CD4-positive, alpha-beta T cell (primary cell): ENCODE data around the gene DAPK2. TPM values are rescaled to one million over a fixed set of nuclear protein-coding genes. Genes with fewer than 3 reads are reported as not detected.

Experiments used
- ATAC-seq: fragments of 200-7000 bp; cut with Tn5 transposase; one replicate; pipeline ENCODE4 v1.10.0; 2022; ENCODE audit warnings: mild to moderate bottlenecking; ENCODE audit not compliant: poor library complexity
- CTCF ChIA-PET: fragments of 350-600 bp; sonication (Branson Sonifier 250); formaldehyde crosslinking; loops from one replicate; lab custom pipeline; 2021; ENCODE audit warnings: antibody characterized with exemption, inconsistent platforms; lab: Charles Lee
- POLR2A ChIA-PET: fragments of 350-600 bp; sonication (Branson Sonifier 250); formaldehyde crosslinking; loops from one replicate; lab custom pipeline; 2021; ENCODE audit warnings: antibody characterized with exemption, inconsistent platforms; lab: Charles Lee
- DNase-seq, 14 experiments: peaks; one replicate each; pipeline ENCODE4 v3.0.0-alpha.2; 2013 to 2020; ENCODE audit warnings: mixed read lengths in 2 of 14
- H3K27ac ChIP-seq, 2 donors: one replicate each; pipeline versions ENCODE4 v1.5.1 to v1.7.0; 2013; ENCODE audit warnings: low read length in 2 of 2, low read depth in 1 of 2, mild to moderate bottlenecking in 1 of 2
- H3K27me3 ChIP-seq, 2 experiments: 1 replicate in 1 of 2; 2 replicates in 1 of 2; pipeline versions ENCODE4 v1.6.1 to v1.7.0; 2013; ENCODE audit warnings: low read length in 2 of 2, control low read depth in 1 of 2, mild to moderate bottlenecking in 1 of 2, moderate library complexity in 1 of 2; ENCODE audit not compliant: insufficient read depth in 2 of 2, control insufficient read depth in 1 of 2
- H3K36me3 ChIP-seq: one replicate; pipeline ENCODE4 v1.6.1; 2013; ENCODE audit warnings: low read length, control low read depth; ENCODE audit not compliant: insufficient read depth
- H3K4me1 ChIP-seq: one replicate; pipeline ENCODE4 v1.6.1; 2013; ENCODE audit warnings: low read length, control low read depth; ENCODE audit not compliant: insufficient read depth
- H3K4me3 ChIP-seq: one replicate; pipeline ENCODE4 v1.5.1; 2013; ENCODE audit warnings: mild to moderate bottlenecking, low read length, moderate library complexity
- H3K9me3 ChIP-seq, 2 experiments: 1 replicate in 1 of 2; 2 replicates in 1 of 2; pipeline versions ENCODE4 v1.6.1 to v1.7.0; 2013; ENCODE audit warnings: low read length in 2 of 2, mild to moderate bottlenecking in 2 of 2, control low read depth in 1 of 2, moderate library complexity in 1 of 2; ENCODE audit not compliant: control insufficient read depth in 1 of 2, insufficient read depth in 1 of 2
- H3K27ac Mint-ChIP-seq: one replicate; pipeline ENCODE4 v1.8.0; 2020; ENCODE audit warnings: mixed read lengths
- H3K27me3 Mint-ChIP-seq: one replicate; pipeline ENCODE4 v1.8.0; 2021; ENCODE audit warnings: mixed read lengths
- H3K36me3 Mint-ChIP-seq: one replicate; pipeline ENCODE4 v1.8.0; 2021; ENCODE audit warnings: low read depth, mixed read lengths
- H3K4me1 Mint-ChIP-seq: one replicate; pipeline ENCODE4 v1.8.0; 2021; ENCODE audit warnings: low read depth, mixed read lengths
- H3K4me3 Mint-ChIP-seq: one replicate; pipeline ENCODE4 v1.8.0; 2020; ENCODE audit warnings: mild to moderate bottlenecking, mixed read lengths
- H3K9me3 Mint-ChIP-seq: one replicate; pipeline ENCODE4 v1.8.0; 2020; ENCODE audit warnings: mixed read lengths
- CTCF ChIP-seq: fragments of 200-600 bp; IDR thresholded peaks from one replicate; pipeline ENCODE4 v1.8.0; 2022; ENCODE audit warnings: antibody characterized with exemption, mild to moderate bottlenecking
- intact Hi-C, 2 experiments: fragments of 100-400 bp; cut with DNase I in 1 of 2; cut with micrococcal nuclease in 1 of 2; formaldehyde crosslinking; loops; one replicate each; pipeline versions ENCODE4 v1.15.1 to v1.9.0; 2023 to 2025; cut with DNase I, micrococcal nuclease
- total RNA-seq, 174 experiments: library from RNA in 2 of 174; stranded (reverse) in 2 of 174; gene quantifications; one replicate each; pipeline ENCODE4 v1.2.3 and lab custom pipeline; 2021 to 2026

Gene DAPK2
- total RNA-seq, 2 experiments from 2014 or later: 1.3 to 1.6 TPM

- no peak for ATAC-seq
Observed at GRCh38 chr15:63874616-63875015, 171.7 kb downstream of the DAPK2 start.

DNA sequence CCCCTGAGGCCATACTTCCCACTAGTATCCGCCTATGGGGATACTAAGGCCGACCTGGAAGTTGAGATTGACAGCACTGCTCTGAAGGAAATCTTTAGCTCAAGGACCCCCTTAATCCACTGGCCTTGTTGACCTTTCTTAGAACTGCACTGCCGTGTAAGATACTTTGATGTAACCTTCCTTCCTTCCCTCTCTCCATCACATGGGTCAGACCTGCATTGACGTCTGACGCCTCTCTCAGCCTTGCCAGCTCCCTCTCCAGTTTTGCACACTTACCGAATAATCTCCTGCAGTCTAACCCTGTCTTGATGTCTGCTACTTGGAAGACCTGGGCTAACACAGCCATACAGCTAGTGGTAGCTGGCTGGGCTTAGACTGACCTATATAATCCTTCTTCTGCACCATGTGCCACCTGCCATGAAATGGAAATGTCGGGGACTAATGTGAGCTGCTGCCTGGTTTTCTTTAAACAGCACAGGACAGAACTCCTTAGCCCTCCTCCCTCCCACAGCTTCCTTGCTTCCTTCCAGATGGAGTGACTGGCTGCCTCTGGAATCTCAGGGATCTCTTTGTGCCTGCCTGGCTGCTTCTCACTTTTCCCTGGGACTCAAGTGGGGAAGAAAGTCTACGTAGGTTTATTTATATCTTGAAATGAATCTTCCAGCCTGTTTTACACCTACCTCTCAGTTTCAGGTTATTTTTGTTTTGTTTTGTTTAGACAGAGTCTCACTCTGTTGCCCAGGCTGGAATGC is 173.3 kb downstream of the DAPK2 start:
- no peak overlapping the region for H3K27ac ChIP-seq
- Mint-ChIP-seq H3K4me3 (no peak overlapping the region), H3K9me3 (no peaks in the 10 kb centered on the region), H3K4me1 (peaks cover 12% of the 10 kb centered on the region), H3K27ac (no peak overlapping the region), H3K27me3 (no peaks in the 10 kb centered on the region), H3K36me3 (no peaks in the 10 kb centered on the region)
- no peak for TF ChIP-seq CTCF
- H3K27me3 ChIP-seq: no peaks in the 10 kb centered on the region
- H3K4me3 ChIP-seq: no peak overlapping the region
- ChIA-PET POLR2A (no interaction called here), CTCF (interaction anchor here (0.6 to 1.4 kb wide), 2 partner anchors 121 to 214 kb away, joined by 3 read pairs; no protein-coding TSS in a partner anchor)
- no peaks in the 10 kb centered on the region for H3K36me3 ChIP-seq
- ATAC-seq (no peak), DNase-seq (no peak)
- H3K9me3 ChIP-seq: no peaks in the 10 kb centered on the region
- intact Hi-C loops: no loop called here
- no peaks in the 10 kb centered on the region for H3K4me1 ChIP-seq

More at GRCh38 chr15:63874616-63875015, 171.7 kb downstream of the DAPK2 start:
- Mint-ChIP-seq H3K27me3 (no peaks in the 10 kb centered on the region), H3K4me1 (peaks cover 11% of the 10 kb centered on the region), H3K36me3 (no peaks in the 10 kb centered on the region), H3K9me3 (no peaks in the 10 kb centered on the region), H3K4me3 (no peak overlapping the region), H3K27ac (no peak overlapping the region)
- POLR2A ChIA-PET: no interaction called here
- Histone ChIP-seq H3K4me1 (no peaks in the 10 kb centered on the region), H3K9me3 (no peaks in the 10 kb centered on the region), H3K27ac (no peak overlapping the region), H3K27me3 (no peaks in the 10 kb centered on the region), H3K4me3 (no peak overlapping the region), H3K36me3 (no peaks in the 10 kb centered on the region)
- TF ChIP-seq CTCF: no peak
- CTCF ChIA-PET: no interaction called here
- DNase-seq: no peak
- intact Hi-C loops: no loop called here

DNA sequence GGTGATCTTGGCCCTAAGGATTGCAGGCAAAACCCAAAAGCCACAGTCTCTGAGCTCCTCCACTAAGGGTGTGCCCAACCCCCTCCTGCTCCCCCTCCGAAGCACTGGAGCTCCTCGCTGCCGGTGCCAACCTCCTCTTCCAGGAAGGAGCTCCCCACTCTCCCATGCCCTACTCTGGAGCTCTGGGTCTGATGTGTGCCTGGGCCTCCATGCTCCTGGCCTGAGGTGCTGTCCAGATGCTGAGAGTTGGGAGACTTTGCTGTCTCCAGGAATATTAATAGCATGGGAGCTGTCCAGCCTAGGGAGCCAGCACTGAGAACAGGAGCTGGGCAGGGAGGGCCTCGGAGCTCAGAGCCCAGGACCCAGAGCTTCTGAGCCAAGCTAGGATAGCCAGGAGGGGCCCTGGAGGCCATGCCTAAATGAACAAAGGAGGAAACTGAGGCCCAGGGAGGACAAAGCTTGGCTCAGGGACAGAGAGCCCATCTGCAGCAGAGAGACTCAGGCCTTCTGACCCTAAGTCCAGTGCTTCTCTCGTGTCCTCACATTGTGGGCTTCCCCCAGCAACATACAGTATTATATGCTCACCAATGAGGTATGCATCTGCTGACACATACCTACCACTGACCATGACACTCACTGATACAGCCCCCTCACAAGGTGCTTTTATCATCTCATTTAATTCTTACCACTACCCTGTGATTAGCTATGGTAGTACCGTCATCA is 175.6 kb downstream of the DAPK2 start:
- Histone ChIP-seq H3K36me3 (no peaks in the 10 kb centered on the region), H3K27ac (no peak overlapping the region), H3K4me3 (no peak overlapping the region), H3K9me3 (no peaks in the 10 kb centered on the region), H3K27me3 (no peaks in the 10 kb centered on the region), H3K4me1 (no peaks in the 10 kb centered on the region)
- ChIA-PET CTCF (interaction anchor here (0.6 to 1.1 kb wide), 3 partner anchors 11 to 1141 kb away, joined by 3 read pairs; no protein-coding TSS in a partner anchor), POLR2A (interaction anchor here (1.2 to 2.4 kb wide), 2 partner anchors 10 to 37 kb away, joined by 7 to 9 read pairs; partner anchors contain the start of gene HERC1)
- H3K27me3 Mint-ChIP-seq: no peaks in the 10 kb centered on the region
- H3K9me3 Mint-ChIP-seq: no peaks in the 10 kb centered on the region
- no peak overlapping the region for H3K4me3 Mint-ChIP-seq
- no peaks in the 10 kb centered on the region for H3K36me3 Mint-ChIP-seq
- TF ChIP-seq CTCF: no peak
- ATAC-seq: no peak
- DNase-seq: no peak
- H3K4me1 Mint-ChIP-seq: peaks cover 14% of the 10 kb centered on the region
- H3K27ac Mint-ChIP-seq: no peak overlapping the region
- intact Hi-C loops: no loop called here
